Coronary artery (tissue), 2 donors: ENCODE results near the gene RNH1.

ENCODE experiments used
- DNase-seq: peaks from one replicate; pipeline ENCODE4 v3.0.0-alpha.2; 2017; ENCODE audit warnings: low spot score
- H3K27ac ChIP-seq, 2 donors: fragments of 200-600 bp; sonication (generic); one replicate each; pipeline ENCODE4 v1.5.1; 2016 to 2019
- H3K4me3 ChIP-seq: fragments of 200-600 bp; sonication (generic); 2 replicates; pipeline ENCODE4 v1.5.1; 2016; ENCODE audit warnings: mild to moderate bottlenecking, moderate library complexity
- TF ChIP-seq, protein P1 (sequence below): fragments of 200-600 bp; sonication (generic); IDR thresholded peaks from one replicate; pipeline ENCODE4 v1.5.1; 2019; ENCODE audit warnings: antibody characterized with exemption

The RNH1 gene

DNA sequence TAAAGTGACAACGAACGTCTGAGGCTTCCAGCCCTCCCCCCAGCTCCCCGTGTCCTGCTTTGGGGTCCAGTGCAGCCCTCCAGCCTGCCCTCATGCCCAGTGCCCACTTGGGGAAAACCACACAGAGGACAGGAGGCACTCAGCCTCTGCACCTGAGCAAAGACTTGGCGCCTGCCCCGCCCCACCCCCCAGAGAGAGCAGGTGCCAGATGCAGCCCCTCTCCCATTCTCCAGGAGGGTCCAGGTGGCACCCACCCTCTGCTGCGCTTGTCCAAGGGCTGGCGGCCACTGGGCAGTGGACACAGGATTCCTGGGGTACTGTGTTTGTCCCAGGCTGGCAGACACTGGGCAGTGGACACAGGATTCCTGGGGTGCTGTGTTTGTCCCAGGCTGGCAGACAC, 15.7 kb downstream of the RNH1 start:
- no peak for DNase-seq
- TF ChIP-seq, protein P1, sequence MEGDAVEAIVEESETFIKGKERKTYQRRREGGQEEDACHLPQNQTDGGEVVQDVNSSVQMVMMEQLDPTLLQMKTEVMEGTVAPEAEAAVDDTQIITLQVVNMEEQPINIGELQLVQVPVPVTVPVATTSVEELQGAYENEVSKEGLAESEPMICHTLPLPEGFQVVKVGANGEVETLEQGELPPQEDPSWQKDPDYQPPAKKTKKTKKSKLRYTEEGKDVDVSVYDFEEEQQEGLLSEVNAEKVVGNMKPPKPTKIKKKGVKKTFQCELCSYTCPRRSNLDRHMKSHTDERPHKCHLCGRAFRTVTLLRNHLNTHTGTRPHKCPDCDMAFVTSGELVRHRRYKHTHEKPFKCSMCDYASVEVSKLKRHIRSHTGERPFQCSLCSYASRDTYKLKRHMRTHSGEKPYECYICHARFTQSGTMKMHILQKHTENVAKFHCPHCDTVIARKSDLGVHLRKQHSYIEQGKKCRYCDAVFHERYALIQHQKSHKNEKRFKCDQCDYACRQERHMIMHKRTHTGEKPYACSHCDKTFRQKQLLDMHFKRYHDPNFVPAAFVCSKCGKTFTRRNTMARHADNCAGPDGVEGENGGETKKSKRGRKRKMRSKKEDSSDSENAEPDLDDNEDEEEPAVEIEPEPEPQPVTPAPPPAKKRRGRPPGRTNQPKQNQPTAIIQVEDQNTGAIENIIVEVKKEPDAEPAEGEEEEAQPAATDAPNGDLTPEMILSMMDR = no peak
- Histone ChIP-seq H3K4me3 (no peak overlapping the region), H3K27ac (no peak overlapping the region)

- DNase-seq = no peak
- Histone ChIP-seq H3K27ac (no peak overlapping the region), H3K4me3 (no peak overlapping the region)
- TF ChIP-seq, protein P1 = no peak
These were observed 16.1 kb downstream of the RNH1 start for GRCh38 chr11:490930-491260.

GRCh38 chr11:490186-490929, 16.7 kb downstream of the RNH1 start:
- H3K4me3 ChIP-seq = no peak overlapping the region
- DNase-seq = no peak
- H3K27ac ChIP-seq = no peak overlapping the region
- TF ChIP-seq, protein P1 = no peak

- H3K27ac ChIP-seq = no peak overlapping the region
- DNase-seq = no peak
These were observed 17.3 kb downstream of the RNH1 start for GRCh38 chr11:489610-490185.

GRCh38 chr11:488992-489391, 18.1 kb downstream of the RNH1 start:
- Histone ChIP-seq H3K27ac (no peak overlapping the region), H3K4me3 (no peak overlapping the region)
- TF ChIP-seq, protein P1 = no peak
- DNase-seq = no peak

More at GRCh38 chr11:489610-490185, 17.3 kb downstream of the RNH1 start:
- TF ChIP-seq, protein P1 = no peak
- no peak overlapping the region for H3K4me3 ChIP-seq

- H3K4me3 ChIP-seq = no peak overlapping the region
- TF ChIP-seq, protein P1 = no peak
- no peak for DNase-seq
- no peak overlapping the region for H3K27ac ChIP-seq
These were observed 18.5 kb downstream of the RNH1 start for GRCh38 chr11:488579-488978.

- TF ChIP-seq, protein P1 = no peak
- H3K4me3 ChIP-seq = no peak overlapping the region
- DNase-seq = no peak
- H3K27ac ChIP-seq = no peak overlapping the region
These were observed 19.0 kb downstream of the RNH1 start for GRCh38 chr11:488062-488461.
